M059J (cell line): ENCODE results near the gene BCCIP. TPM values are rescaled to one million over a fixed set of nuclear protein-coding genes. Genes with fewer than 3 reads are reported as not detected.

ENCODE experiments used
- total RNA-seq: library from RNA; depleted of rRNA; stranded (reverse); fragments of >200 nt; shearing (Covaris generic); gene quantifications from 2 replicates; pipeline ENCODE4 v1.2.3, GENCODE V29; 2014; rRNA removed

Gene BCCIP
- total RNA-seq, 1 experiment from 2014 or later, result 103 TPM

Other genes starting within 250 kb of the BCCIP start
- 0.10 TPM in 1 of 2 replicates, not detected in the other for gene TEX36, start 140.4 kb upstream of the BCCIP start, total RNA-seq
- 19.8 and 30.2 TPM in 2 replicates for gene EDRF1, start 103.8 kb upstream of the BCCIP start, total RNA-seq
- 0.05 TPM in 1 of 2 replicates, not detected in the other for gene MMP21, start 47.7 kb upstream of the BCCIP start, total RNA-seq
- 73.3 and 100 TPM in 2 replicates for gene UROS, start 288 bp upstream of the BCCIP start, total RNA-seq
- gene DHX32, start 57.7 kb downstream of the BCCIP start, total RNA-seq, result 60.0 and 60.7 TPM in 2 replicates
- 4.5 and 11.2 TPM in 2 replicates for gene FANK1, start 73.0 kb downstream of the BCCIP start, total RNA-seq